H9 (cell line): ENCODE data around the gene RGN. TPM values are rescaled to one million over a fixed set of nuclear protein-coding genes. Genes with fewer than 3 reads are reported as not detected.

Experiments used
- DNase-seq: peaks from one replicate; pipeline ENCODE4 v3.0.0-alpha.2; 2017
- H2AFZ ChIP-seq: one replicate; pipeline ENCODE4 v1.6.1; 2013; ENCODE audit warnings: mild to moderate bottlenecking, low read length, control low read depth, moderate library complexity
- H2AK5ac ChIP-seq: 2 replicates; pipeline ENCODE4 v1.6.1; 2013; ENCODE audit warnings: low read length, control low read depth, mixed read lengths; ENCODE audit not compliant: insufficient read length
- H2BK120ac ChIP-seq: one replicate; pipeline ENCODE4 v1.6.1; 2013; ENCODE audit warnings: low read depth, mild to moderate bottlenecking, low read length, control low read depth, inconsistent platforms; ENCODE audit not compliant: poor library complexity, severe bottlenecking
- H2BK12ac ChIP-seq: 2 replicates; pipeline ENCODE4 v1.6.1; 2013; ENCODE audit warnings: low read length, control low read depth, mixed read lengths, low read depth; ENCODE audit not compliant: insufficient read length
- H2BK15ac ChIP-seq: 2 replicates; pipeline ENCODE4 v1.6.1; 2013; ENCODE audit warnings: low read depth, low read length, control low read depth
- H2BK20ac ChIP-seq: one replicate; pipeline ENCODE4 v1.6.1; 2013; ENCODE audit warnings: low read depth, mild to moderate bottlenecking, low read length, control low read depth, inconsistent platforms; ENCODE audit not compliant: poor library complexity, severe bottlenecking
- H2BK5ac ChIP-seq: 2 replicates; pipeline ENCODE4 v1.6.1; 2013; ENCODE audit warnings: low read length, control low read depth, mixed read lengths; ENCODE audit not compliant: insufficient read length
- H3K14ac ChIP-seq: 2 replicates; pipeline ENCODE4 v1.6.1; 2013; ENCODE audit warnings: low read length, control low read depth; ENCODE audit not compliant: insufficient read depth
- H3K18ac ChIP-seq: 2 replicates; pipeline ENCODE4 v1.6.1; 2013; ENCODE audit warnings: low read depth, mild to moderate bottlenecking, mixed read lengths, low read length, control low read depth; ENCODE audit not compliant: insufficient read length
- H3K23ac ChIP-seq: 2 replicates; pipeline ENCODE4 v1.6.1; 2013; ENCODE audit warnings: low read length, control low read depth, mixed read lengths, low read depth; ENCODE audit not compliant: insufficient read length
- H3K23me2 ChIP-seq: 2 replicates; pipeline ENCODE4 v1.6.1; 2013; ENCODE audit warnings: low read depth, mild to moderate bottlenecking, mixed read lengths, low read length, control low read depth; ENCODE audit not compliant: insufficient read length, poor library complexity, severe bottlenecking
- H3K27ac ChIP-seq: 2 replicates; pipeline ENCODE4 v1.5.1; 2013; ENCODE audit warnings: low read length, control low read depth, mixed read lengths, low read depth; ENCODE audit not compliant: insufficient read length
- H3K27me3 ChIP-seq: 2 replicates; pipeline ENCODE4 v1.6.1; 2013; ENCODE audit warnings: low read length, control low read depth, inconsistent platforms; ENCODE audit not compliant: insufficient read depth
- H3K4ac ChIP-seq: 2 replicates; pipeline ENCODE4 v1.6.1; 2013; ENCODE audit warnings: low read depth, mild to moderate bottlenecking, control low read depth, inconsistent platforms, low read length, moderate library complexity
- H3K4me1 ChIP-seq: 2 replicates; pipeline ENCODE4 v1.6.1; 2013; ENCODE audit warnings: low read length, control low read depth, inconsistent platforms; ENCODE audit not compliant: insufficient read depth
- H3K4me2 ChIP-seq: 2 replicates; pipeline ENCODE4 v1.6.1; 2013; ENCODE audit warnings: low read length, control low read depth, mixed read lengths; ENCODE audit not compliant: insufficient read length, insufficient read depth
- H3K56ac ChIP-seq: 2 replicates; pipeline ENCODE4 v1.6.1; 2013; ENCODE audit warnings: low read depth, mild to moderate bottlenecking, mixed read lengths, low read length, control low read depth; ENCODE audit not compliant: insufficient read length
- H3K79me1 ChIP-seq: 2 replicates; pipeline ENCODE4 v1.6.1; 2013; ENCODE audit warnings: low read depth, mild to moderate bottlenecking, moderate library complexity, low read length, control low read depth, inconsistent platforms; ENCODE audit not compliant: insufficient read depth, poor library complexity, severe bottlenecking
- H3K79me2 ChIP-seq: 2 replicates; pipeline ENCODE4 v1.6.1; 2013; ENCODE audit warnings: low read length, control low read depth, inconsistent platforms; ENCODE audit not compliant: insufficient read depth
- H3K9ac ChIP-seq: 2 replicates; pipeline ENCODE4 v1.6.1; 2013; ENCODE audit warnings: low read length, control low read depth, mixed read lengths; ENCODE audit not compliant: insufficient read length; ENCODE audit errors: extremely low read depth
- H3K9me3 ChIP-seq: one replicate; pipeline ENCODE4 v1.6.1; 2013; ENCODE audit warnings: low read depth, low read length, inconsistent platforms; ENCODE audit not compliant: control insufficient read depth
- H3T11ph ChIP-seq: one replicate; pipeline ENCODE4 v1.6.1; 2013; ENCODE audit warnings: mild to moderate bottlenecking, low read length, control low read depth, inconsistent platforms
- H4K20me1 ChIP-seq: one replicate; pipeline ENCODE4 v1.6.1; 2013; ENCODE audit not compliant: control insufficient read depth, insufficient read length, insufficient read depth
- H4K5ac ChIP-seq: 2 replicates; pipeline ENCODE4 v1.6.1; 2013; ENCODE audit warnings: low read depth, mild to moderate bottlenecking, mixed read lengths, low read length, control low read depth; ENCODE audit not compliant: insufficient read length
- H4K8ac ChIP-seq: replicated peaks from 2 replicates; pipeline ENCODE4 v1.6.1; 2013; ENCODE audit warnings: low read length, control low read depth, mixed read lengths, low read depth; ENCODE audit not compliant: insufficient read length
- H4K91ac ChIP-seq: 2 replicates; pipeline ENCODE4 v1.6.1; 2013; ENCODE audit warnings: low read depth, mild to moderate bottlenecking, moderate library complexity, mixed read lengths, low read length, control low read depth; ENCODE audit not compliant: insufficient read length
- H3K27ac Mint-ChIP-seq, 3 experiments: 2 replicates in 2 of 3; 3 replicates in 1 of 3; pipeline ENCODE4 v1.8.0; 2020 to 2021; ENCODE audit warnings: mixed read lengths in 3 of 3, mild to moderate bottlenecking in 1 of 3, moderate library complexity in 1 of 3
- H3K27me3 Mint-ChIP-seq: 2 replicates; pipeline ENCODE4 v1.8.0; 2021; ENCODE audit warnings: low read depth, mild to moderate bottlenecking, moderate library complexity, mixed read lengths
- H3K36me3 Mint-ChIP-seq, 3 experiments: 2 replicates in 2 of 3; 3 replicates in 1 of 3; pipeline ENCODE4 v1.8.0; 2020 to 2021; ENCODE audit warnings: low read depth in 3 of 3, mixed read lengths in 3 of 3; ENCODE audit not compliant: insufficient read depth in 1 of 3
- H3K4me1 Mint-ChIP-seq, 2 experiments: 2 replicates each; pipeline ENCODE4 v1.8.0; 2020; ENCODE audit warnings: mixed read lengths in 2 of 2
- H3K4me3 Mint-ChIP-seq, 2 experiments: 2 replicates in 1 of 2; 3 replicates in 1 of 2; pipeline ENCODE4 v1.8.0; 2020 to 2021; ENCODE audit warnings: mild to moderate bottlenecking in 2 of 2, mixed read lengths in 2 of 2, moderate library complexity in 1 of 2
- H3K9me3 Mint-ChIP-seq, 2 experiments: 2 replicates in 1 of 2; 3 replicates in 1 of 2; pipeline ENCODE4 v1.8.0; 2020; ENCODE audit warnings: mild to moderate bottlenecking in 2 of 2, mixed read lengths in 2 of 2, moderate library complexity in 1 of 2
- CTCF ChIP-seq: fragments of 200-600 bp; sonication (generic); conservative IDR thresholded peaks from 3 replicates; pipeline ENCODE4 v1.8.0; 2021; ENCODE audit warnings: antibody characterized with exemption, mild to moderate bottlenecking
- WGBS: extraction: QIAGEN DNeasy Blood & Tissue Kit; methylation state at CpG from one replicate; pipeline ENCODE4 v1.1.7; 2013; ENCODE audit warnings: missing lambda C conversion rate, low lambda C conversion rate, mixed read lengths; ENCODE audit not compliant: insufficient read length; ENCODE audit errors: extremely low coverage; 5-methylcytosine and 5-hydroxymethylcytosine counted together
- total RNA-seq: library from RNA; stranded (reverse); gene quantifications from 2 replicates; pipeline ENCODE4 v1.2.1, GENCODE V29; 2021

RGN gene
- total RNA-seq, 1 experiment from 2014 or later = not detected

GRCh38 chrX:47059142-47059874 lies 18.9 kb upstream of the RGN start:
- H3K4me1 ChIP-seq = no peaks in the 10 kb centered on the region
- no peak overlapping the region for H2AFZ ChIP-seq
- TF ChIP-seq CTCF = no peak
- no peaks in the 10 kb centered on the region for H4K20me1 ChIP-seq
- H3K27ac ChIP-seq = no peak overlapping the region
- H2BK15ac ChIP-seq = no peak overlapping the region
- no peak overlapping the region for H3K23ac ChIP-seq
- H3K56ac ChIP-seq = no peak overlapping the region
- no peak overlapping the region for H4K8ac ChIP-seq
- H4K91ac ChIP-seq = no peak overlapping the region
- no peaks in the 10 kb centered on the region for H3K23me2 ChIP-seq
- H3K4me3 Mint-ChIP-seq = no peak overlapping the region
- H3K36me3 Mint-ChIP-seq = peaks cover 20 to 30% (median 22%) of the 10 kb centered on the region in 3 experiments; a peak in 6 of 7 replicates
- no peak overlapping the region for H2BK5ac ChIP-seq
- no peak overlapping the region for H2BK12ac ChIP-seq
- H3K4me1 Mint-ChIP-seq = no peaks in the 10 kb centered on the region
- no peak overlapping the region for H3K14ac ChIP-seq
- H3K9me3 Mint-ChIP-seq = peaks cover 66 to 70% of the 10 kb centered on the region in 2 experiments
- no peak overlapping the region for H3K4me2 ChIP-seq
- H3K79me1 ChIP-seq = no peaks in the 10 kb centered on the region
- H3K9ac ChIP-seq = no peak overlapping the region
- H3K79me2 ChIP-seq = no peaks in the 10 kb centered on the region
- H2BK20ac ChIP-seq = no peak overlapping the region
- H2AK5ac ChIP-seq = no peak overlapping the region
- DNase-seq = no peak
- H3K9me3 ChIP-seq = peaks cover 26% of the 10 kb centered on the region
- WGBS = no CpG with 5 or more reads among the region's 1 CpG
- no peak overlapping the region for H3K27ac Mint-ChIP-seq
- H3K18ac ChIP-seq = no peak overlapping the region
- no peak overlapping the region for H4K5ac ChIP-seq
- H3T11ph ChIP-seq = no peak overlapping the region
- no peaks in the 10 kb centered on the region for H3K27me3 ChIP-seq
- H3K27me3 Mint-ChIP-seq = no peaks in the 10 kb centered on the region
- no peak overlapping the region for H2BK120ac ChIP-seq
- H3K4ac ChIP-seq = no peak overlapping the region
